HG02623 (cell line): ENCODE measurements around the gene LSS.
"Not testable (repeated sequence)": the region's sequence is repeated elsewhere in the genome, so short reads cannot be mapped to it uniquely, and the experiment has no call there.

ENCODE experiments used
- ATAC-seq: cut with Tn5 transposase; IDR thresholded peaks from one replicate; pipeline ENCODE4 v1.9.1; 2021; ENCODE audit warnings: moderate library complexity; ENCODE audit not compliant: unreplicated experiment

LSS gene

DNA sequence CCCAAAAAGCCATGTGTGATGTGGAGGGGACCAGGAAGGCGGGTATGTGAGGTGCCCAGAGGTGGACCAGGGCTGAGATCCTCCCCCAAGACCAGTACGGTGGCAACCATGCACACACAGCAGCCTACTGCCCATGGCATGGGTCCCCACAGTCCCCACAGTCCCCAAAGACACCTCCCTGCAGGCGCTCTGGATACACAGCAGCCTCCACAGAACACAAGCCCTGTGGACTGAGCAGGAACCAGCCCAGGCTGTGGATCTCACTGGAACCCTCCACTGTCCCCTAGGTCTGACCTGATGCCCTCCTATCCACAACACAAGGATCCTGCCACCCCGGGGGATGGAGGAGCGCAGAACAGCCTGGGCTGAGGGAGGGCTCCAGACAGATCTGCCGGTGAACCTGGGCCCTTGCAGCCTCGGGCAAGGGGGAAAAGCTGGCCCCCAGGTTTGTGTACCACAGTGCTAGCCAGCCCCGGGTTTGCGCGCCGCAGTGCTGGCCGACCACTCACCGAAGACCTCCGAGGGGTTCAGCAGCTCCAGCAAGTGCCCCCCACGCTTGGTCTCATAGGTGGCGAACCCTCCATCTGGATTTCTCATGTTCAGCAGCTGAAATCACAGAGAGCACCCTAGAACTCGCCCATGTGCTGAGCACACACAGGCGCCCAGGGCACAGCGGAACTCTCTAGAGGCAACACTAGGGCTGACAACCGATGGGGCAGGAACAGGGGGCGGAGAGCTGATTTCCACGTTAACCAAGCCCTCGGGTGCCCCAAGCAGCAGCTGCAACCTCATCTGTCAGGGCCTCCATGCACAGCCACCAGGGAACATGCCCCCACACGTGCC is 22.2 kb downstream of the LSS start:
- ATAC-seq = no peak

DNA sequence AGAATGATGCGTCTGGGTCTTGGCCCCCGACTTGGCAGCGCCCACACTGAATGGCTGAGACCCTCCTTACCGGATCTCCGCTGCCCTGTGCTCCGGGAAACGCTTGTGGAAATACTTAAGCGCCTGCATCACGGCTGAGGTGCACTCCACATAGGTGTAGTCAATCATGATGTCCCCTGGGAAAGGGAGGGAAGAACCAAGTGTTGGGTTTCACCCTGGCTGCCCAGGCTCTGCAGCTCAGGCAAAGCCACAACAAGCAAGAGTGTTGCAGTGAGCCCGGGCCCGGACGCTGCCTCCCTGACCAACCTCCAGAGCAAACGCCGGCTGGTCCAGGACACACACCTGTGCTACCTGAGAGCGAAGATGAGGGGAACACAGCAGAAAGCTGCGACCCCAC is 22.8 kb downstream of the LSS start:
- no peak for ATAC-seq

DNA sequence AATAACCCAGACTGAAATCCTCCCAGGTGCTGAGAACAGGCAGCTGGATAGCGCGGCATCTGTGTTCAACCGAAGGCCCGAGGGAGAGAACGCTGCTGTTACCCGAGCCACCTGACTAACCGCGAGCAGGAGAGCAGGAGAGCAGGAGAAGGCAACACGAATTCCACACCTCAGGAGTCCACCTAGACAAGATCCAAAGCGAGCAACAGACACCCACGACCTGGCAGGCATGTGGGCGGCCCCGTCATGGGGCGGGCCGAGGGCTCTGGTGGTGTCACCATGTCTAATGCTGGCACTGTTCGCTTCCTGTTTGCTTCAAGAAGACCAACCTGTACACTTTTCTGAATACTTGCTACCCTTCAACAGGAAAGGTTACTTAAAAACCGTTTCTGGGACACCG is 23.4 kb downstream of the LSS start:
- ATAC-seq = no peak

DNA sequence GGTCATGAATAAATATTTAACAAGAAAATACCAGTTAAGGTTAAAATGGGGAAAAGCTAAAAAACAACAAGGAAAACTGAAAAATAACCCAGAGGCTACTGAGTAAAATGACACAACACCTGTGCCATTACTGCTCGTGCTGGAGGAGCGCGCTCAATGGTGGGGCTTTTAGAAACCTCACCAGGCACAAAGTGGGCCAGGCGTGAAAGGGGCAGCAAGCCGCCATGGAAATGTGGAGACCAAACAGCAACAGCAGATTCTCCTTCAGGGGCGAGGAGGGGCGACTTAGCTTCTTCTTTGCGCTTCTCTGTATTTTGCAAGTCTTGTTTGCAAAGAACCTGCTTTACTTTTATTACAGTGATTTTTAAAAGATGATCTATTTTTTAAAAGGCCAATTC is 25.4 kb downstream of the LSS start:
- ATAC-seq = no peak

DNA sequence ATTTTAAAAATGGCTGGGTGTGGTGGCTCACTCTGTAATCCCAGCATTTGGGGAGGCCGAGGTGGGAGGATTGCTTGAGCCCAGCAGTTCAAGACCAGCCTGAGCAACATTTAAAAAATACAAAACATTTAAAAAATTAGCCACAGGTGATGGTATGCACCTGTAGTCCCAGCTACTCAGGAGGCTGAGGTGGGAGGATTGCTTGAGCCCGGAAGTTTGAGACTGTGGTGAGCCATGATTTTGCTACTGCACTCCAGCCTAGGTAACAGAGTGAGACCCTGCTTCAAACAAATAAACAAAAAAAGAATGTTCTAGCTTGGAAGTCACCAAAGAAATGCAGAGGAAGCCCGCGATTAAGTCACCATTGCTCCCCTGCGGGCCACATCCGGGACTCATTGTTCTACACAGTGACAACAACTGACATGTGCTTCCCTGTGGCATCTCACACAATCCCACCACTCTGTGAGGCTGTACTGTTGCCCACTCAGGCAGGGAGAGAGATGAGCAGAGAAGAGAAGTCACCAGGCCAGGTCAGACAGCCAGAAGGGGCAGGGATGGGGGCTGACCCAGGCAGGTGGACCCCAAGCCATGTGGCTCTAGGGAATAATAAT is 25.9 kb downstream of the LSS start:
- no peak for ATAC-seq

DNA sequence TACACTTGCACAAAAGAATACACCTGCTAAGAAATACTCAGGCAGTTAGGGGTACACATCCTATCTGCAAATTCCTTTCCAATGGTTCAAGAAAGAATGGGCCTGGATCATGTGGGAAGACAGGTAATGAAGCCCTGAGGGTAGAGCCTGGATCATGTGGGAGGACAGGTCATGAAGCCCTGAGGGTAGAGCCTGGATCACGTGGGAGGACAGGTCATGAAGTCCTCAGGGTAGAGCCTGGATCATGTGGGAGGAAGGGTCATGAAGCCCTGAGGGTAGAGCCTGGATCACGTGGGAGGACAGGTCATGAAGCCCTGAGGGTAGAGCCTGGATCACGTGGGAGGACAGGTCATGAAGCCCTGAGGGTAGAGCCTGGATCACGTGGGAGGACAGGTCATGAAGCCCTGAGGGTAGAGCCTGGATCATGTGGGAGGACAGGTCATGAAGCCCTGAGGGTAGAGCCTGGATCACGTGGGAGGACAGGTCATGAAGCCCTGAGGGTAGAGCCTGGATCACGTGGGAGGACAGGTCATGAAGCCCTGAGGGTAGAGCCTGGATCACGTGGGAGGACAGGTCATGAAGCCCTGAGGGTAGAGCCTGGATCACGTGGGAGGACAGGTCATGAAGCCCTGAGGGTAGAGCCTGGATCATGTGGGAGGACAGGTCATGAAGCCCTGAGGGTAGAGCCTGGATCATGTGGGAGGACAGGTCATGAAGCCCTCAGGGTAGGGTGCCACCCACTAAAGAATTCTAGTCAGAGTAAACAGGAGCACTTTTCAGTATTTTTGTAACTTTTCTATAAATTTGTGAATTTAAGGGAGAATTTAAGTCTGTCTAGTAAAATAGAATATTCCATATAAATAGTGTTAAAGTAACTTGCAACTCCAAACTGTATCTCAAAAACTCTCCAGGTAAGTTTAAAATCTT is 27.4 kb downstream of the LSS start:
- ATAC-seq = not testable (repeated sequence)

DNA sequence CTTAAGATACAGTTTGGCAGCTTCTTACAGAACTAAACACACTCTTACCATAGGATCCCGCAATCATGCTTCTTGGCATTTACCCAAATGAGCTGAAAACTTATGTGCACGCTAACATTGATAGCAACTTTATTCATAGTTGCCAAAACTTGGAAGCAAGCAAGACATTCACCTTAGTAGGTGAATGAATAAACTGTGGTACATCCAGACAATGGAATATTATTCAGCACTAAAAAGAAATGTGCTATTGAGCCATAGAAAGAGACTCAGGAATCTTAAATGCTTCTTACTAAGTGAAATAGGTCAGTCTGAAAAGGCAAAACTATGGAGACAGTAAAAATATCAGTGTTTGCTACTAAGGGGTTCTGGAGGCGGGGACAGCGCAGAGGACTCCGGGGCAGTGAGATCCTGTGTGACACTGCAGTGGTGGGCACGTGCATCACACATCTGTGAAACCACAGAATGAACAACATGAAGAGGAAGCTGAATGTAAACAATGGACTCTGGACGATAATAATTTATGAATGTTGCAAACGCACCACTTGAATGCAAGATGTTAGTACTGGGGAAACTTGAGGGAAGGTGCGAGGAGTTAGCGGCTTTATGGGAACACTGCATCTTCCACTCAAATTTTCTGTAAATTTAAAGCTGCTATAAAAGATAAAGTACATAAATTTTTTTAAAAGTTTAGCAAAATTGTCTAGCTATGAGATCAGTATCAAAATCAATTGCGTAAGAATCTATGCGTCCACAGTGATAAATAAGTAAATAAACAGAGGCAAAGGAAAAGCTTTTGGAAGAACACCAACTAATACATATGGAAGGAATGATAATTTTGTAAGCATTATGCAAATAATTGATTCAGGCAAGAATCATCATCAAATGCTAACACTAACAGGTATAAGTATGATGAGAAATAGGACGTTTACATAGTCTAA is 28.9 kb downstream of the LSS start:
- no peak for ATAC-seq

DNA sequence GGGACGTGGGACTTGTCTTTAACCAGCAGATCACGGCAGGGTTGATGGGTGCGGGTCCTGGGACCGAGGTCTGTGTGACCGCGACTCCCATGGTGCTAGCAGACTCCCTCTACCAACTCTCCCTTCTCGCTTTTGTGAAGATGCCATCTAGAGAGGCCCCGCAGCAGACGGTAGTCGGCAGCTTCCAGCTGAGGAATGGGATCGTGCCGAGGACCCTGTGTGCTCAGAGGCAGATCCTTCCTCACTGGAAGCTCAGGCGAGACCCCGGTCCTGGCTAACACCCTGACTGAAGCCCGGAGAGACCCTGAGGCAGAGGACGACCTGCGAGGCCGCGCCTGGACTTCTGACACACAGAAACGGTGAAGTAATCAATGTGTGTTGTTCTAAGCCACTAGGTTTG is 31.8 kb downstream of the LSS start:
- no peak for ATAC-seq

DNA sequence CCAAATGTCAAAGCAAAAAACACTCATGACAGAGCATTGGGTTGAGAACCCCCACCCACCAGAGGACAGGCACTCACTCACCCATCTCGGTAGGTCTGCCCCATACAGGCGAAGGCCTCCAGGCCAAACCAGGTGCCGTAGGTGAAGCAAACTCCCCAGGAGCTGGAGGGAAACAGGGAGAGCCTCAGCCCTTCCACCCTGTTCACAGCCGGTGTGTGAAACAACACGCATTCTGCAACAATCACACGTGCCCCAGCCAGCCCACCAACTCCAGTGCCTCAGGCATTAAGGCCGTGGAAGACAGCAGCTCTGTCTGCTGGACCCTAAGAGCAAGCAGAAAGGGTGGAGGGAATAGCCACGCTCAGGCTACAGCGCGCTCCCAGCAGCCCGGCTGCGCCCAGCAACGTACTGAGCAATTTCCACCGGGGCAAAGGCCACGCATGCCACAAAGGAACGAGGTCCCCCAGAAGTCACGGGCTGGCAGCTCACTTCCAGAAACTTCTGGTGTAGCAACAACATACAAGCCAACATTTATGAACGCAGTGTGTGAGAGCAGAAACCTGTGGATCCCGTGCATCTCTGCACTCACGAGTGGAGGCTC is 32.9 kb downstream of the LSS start:
- no peak for ATAC-seq

DNA sequence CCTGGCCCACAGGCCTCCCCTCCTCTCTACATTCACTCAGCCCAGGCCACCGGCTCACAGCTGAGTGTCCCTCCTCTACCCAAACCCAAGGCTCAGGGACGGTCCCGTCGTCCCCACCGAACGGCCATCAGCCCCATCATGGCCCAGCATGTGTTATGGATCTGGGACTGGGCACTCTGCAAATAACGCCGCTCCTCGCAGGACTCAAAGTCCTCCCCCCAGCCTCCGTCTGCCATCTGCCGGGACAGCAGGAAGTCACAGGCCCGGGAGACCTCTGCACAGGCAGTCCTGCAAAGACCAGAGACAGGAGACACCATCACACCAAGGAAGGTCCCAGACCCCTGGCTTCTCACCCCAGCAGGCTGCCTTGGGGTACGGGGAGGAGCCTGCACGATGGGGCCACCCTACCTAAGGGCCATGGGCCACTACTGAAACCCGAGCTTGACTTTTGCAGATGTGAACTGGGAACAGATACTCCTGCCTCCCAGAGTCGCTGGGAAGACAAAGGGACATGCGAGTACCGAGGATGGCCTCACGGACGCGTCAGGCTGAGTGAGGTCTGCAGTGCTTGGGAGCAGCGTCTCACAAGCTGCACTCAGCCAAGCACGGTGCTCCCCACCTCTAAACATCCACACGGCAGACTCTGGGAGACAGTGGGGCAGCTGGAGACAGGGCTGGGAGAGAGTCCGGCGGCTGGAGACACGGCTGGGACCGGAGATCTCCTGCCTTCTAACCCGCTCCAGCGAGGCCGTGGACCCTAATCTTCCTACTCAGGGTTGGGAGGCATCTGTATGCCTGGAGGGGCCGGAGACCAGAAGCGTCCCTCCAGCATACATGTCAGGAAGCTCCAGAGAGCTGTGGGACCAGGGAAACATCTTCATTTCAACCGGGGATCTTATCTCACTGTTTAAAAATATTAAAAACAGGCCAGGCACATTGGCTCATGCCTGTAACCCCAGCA is 33.9 kb downstream of the LSS start:
- ATAC-seq = no peak

DNA sequence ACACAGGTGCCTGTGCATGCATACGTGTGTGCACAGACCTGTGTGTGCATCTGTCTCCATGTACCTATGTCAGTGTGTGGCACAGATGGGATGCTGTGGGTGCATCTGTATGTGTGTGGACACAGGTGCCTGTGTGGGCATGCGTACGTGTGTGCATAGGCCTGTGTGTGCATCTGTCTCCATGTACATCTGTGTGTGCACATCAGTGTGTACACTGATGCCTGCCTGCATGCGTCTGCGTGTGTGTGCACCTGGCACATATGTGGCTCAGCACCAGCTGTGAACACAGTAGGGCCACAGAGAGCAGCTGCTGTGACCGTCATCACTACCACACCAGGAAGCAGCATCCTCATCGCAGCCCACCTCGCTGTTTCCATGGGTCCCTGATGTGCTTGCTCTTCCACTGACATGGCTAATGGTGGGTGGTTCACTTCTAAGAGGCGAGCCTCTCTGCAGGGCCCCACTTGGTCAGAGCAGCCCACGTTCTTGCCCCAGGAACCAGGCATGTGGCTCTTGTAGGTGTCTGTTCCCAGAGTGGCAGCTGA is 34.7 kb downstream of the LSS start:
- no peak for ATAC-seq

DNA sequence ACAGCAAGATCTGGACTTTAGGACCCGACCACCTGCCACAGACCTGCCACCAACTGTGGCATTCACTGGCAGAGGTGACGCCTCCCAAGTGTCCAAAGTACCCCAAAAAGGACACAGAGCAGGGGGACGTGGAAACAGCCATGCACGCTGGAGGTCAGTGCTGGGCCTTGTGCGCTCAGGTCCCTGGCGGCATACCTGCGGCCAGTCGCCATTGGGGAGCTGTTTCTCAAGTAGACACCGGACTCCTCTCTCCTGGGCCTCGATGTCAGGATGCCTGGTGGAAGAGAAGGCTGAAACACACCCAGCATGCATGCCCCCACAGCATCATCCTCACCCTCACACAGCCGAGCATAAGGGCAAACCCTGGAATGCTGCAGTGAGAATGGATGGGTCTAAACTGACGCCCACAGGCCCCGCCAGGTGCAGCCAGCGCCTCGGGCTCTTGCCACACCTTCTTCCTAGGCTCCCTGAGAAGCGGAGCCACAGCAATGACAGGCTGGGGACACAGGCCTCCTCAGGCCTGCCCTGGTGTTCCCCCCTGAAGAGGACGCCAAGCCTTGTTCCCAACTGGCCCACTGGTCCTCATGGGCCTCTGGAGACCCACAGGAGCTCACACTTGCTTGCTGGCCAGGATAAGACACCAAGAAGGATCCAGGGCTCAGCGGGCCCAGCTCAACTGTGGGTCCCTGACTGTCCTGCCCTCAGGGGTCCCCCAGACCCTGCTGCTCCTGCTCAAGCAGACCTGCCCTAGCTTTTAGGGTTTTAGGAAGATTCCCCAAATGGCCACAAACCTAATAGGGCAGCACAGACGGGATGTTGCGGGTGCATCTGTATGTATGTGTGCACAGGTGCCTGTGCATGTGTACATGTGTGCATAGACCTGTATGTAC is 36.6 kb downstream of the LSS start:
- no peak for ATAC-seq

DNA sequence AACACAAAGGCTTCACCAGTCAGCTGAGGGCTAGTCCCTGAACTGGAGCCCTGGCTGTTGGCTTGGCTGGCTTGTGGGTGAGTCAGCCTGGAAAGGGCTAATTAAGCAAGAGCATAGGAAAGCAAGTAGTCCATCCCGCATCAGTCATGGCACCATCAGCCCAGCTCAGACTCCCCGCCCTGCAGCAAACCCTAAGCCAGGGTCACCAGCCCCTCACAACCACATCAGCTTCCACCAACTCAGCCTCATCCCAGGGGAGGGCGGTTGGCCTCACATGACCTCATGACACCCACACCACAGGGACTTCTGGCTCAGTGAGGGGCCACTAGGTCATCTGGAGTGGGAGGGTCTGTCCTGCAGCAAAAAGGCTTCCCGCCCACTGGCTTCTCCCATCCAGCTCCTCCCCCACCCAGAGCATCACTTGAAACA is 37.3 kb downstream of the LSS start:
- no peak for ATAC-seq

DNA sequence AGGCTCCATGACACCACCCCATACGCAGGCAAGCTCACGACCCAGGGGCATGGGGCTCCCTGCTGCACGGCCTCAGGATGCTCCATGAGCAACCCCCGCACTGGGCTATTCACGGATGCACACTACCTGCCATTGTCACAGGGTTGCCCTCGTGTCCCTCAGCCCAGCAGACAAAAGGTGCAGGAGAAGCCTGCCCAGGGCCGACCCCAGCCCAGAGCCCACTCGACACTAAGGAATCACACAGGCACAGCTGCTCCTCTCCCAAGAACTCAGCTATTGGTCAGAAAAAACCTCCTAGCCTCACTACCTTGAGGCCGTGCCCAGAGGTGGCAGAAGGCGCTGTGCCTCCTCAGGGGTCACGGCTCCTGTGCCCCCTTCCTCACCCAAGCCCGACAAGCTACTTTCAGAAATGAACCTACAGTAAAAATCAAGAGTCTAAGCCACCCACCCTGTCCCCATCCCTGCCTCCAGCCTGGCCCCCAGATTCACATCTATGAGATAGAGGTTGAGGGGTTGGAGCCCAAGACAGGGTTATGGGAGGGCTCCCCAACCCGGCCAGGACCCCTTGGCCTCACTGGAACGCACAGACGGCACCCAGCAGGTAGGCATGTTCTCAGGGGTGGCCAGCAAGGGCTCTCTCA is 38.0 kb downstream of the LSS start:
- ATAC-seq = no peak

DNA sequence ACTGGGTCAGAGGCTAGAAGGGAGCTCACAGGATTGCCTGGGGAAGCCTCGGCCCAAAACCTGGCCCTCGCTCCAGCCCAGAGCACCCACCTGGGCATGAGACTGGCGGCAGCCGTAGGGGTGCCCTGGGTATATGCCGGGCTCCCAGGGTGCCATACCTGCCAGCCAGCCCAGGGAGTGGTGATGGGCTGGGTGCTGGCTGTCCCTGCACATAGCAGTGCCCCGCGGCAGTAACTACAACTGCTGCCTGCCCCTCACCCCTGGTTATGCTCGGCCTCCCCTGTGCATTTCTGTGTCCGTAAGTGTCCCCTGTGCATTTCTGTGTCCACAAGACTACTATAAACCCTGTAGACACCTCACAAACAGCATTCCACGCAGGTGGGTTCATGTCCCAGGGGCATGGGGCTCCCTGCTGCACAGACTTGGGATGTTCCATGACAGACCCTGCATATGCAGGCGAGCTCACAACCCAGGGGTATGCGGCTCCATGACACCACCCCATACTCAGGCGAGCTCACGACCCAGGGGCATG is 38.5 kb downstream of the LSS start:
- ATAC-seq = no peak

DNA sequence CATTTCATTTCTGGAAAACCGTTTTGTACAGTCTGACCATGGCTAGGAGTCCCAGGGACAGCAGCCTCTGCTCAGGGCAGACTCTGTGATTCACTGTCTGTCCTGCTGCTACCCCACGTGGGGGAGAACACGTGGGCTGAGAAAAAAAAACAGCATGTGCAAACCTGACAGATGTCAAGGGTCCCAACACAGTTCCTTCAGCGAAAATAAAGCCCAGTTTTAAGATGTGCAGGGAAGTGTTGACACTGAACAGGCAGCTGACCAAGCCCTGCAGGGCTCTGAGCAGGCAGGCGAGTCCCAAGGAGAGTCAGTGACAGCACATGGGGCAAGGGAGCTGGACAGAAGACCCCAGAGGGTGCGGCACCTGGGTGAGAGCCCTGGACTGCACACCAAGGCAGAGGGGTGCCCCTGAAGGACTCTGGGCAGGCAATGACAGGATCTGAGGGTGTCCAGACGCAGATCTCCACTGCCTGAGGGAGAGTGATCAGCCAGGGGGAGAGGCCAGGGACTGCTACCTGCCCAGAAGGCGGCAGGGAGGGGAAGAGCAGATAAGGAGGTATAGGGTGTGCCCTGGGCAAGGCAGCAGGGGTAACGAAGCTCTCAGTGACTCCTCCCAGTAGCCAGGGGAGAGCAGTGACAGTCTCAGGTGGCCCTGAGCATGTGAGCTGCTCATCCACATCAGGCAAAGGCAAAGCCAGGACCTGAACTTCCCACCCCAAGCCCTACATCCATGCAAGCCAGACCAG is 39.2 kb downstream of the LSS start:
- no peak for ATAC-seq
